Adrenal gland (tissue), 12 donors: ENCODE results near the gene ACVR1. TPM values are rescaled to one million over a fixed set of nuclear protein-coding genes. Genes with fewer than 3 reads are reported as not detected.
A peak's percentile ranks its signal among the peaks of the same experiment; 100 is the strongest.

ENCODE experiments used
- DNase-seq, 7 donors: peaks; one replicate each; pipeline ENCODE4 v3.0.0-alpha.2; 2019 to 2020
- H3K27ac ChIP-seq, 5 donors: fragments of 200-600 bp; sonication (generic) in 4 of 5; 1 replicate in 3 of 5; 2 replicates in 2 of 5; pipeline versions ENCODE4 v1.5.1 to v1.8.0; 2016 to 2020; ENCODE audit warnings: mild to moderate bottlenecking in 1 of 5
- H3K27me3 ChIP-seq: fragments of 200-600 bp; 2 replicates; pipeline ENCODE4 v1.8.0; 2021
- H3K36me3 ChIP-seq, 2 donors: fragments of 200-600 bp; replicated peaks in 1 of 2; 1 replicate in 1 of 2; 2 replicates in 1 of 2; pipeline versions ENCODE4 v1.5.1 to v1.8.0; 2018 to 2022
- H3K4me1 ChIP-seq, 2 donors: fragments of 200-600 bp; replicated peaks in 1 of 2; 1 replicate in 1 of 2; 2 replicates in 1 of 2; pipeline versions ENCODE4 v1.5.1 to v1.8.0; 2018 to 2021
- H3K4me3 ChIP-seq, 4 donors: fragments of 200-600 bp; sonication (generic) in 3 of 4; one replicate each; pipeline ENCODE4 v1.5.1; 2016 to 2018
- H3K9me3 ChIP-seq, 3 donors: fragments of 200-600 bp; sonication (generic) in 1 of 3; replicated peaks in 1 of 3; 1 replicate in 2 of 3; 2 replicates in 1 of 3; pipeline versions ENCODE4 v1.5.1 to v1.8.0; 2016 to 2021
- CTCF ChIP-seq, 6 experiments: fragments of 450-650 bp in 4 of 6; fragments of 200-600 bp in 2 of 6; sonication (generic) in 1 of 6; IDR thresholded peaks; 1 replicate in 5 of 6; 2 replicates in 1 of 6; pipeline versions ENCODE4 v1.5.1 to v1.8.0; 2016 to 2021; ENCODE audit warnings: antibody characterized with exemption in 6 of 6, mild to moderate bottlenecking in 2 of 6, moderate library complexity in 1 of 6
- POLR2A ChIP-seq, 2 donors: fragments of 450-650 bp; IDR thresholded peaks; one replicate each; pipeline ENCODE4 v1.6.1; 2017; ENCODE audit warnings: antibody characterized with exemption in 2 of 2, mild to moderate bottlenecking in 2 of 2, moderate library complexity in 1 of 2
- WGBS, 4 donors: extraction: QIAGEN DNeasy Blood & Tissue Kit in 2 of 4; methylation state at CpG; one replicate each; pipeline versions ENCODE4 v1.1.5 to v1.1.7; 2013 to 2017; 5-methylcytosine and 5-hydroxymethylcytosine counted together
- intact Hi-C, 2 donors: fragments of 100-400 bp; cut with DNase I; formaldehyde crosslinking; loops; one replicate each; pipeline versions ENCODE4 v1.14.1 to v1.15.0; 2022 to 2023
- polyA plus RNA-seq, 3 donors: library from polyadenylated mRNA; stranded (reverse); fragments of 200-250 nt in 2 of 3; fragments of 350-450 nt in 1 of 3; fragmentation: Illumina TruSeq in 1 of 3; extraction: RNeasy Lipid Tissue Mini Kit (QIAGEN cat#74804) in 1 of 3; gene quantifications; one replicate each; pipeline ENCODE4 v1.2.3, GENCODE V29; 2013 to 2014
- total RNA-seq, 9 donors: library from RNA; depleted of rRNA in 4 of 9; stranded (reverse); fragments of >200 nt in 4 of 9; fragments of 120-200 nt in 1 of 9; fragmentation: NEBNext Ultra II Directional in 1 of 9; extraction: Animal tissue kit (Norgen Biotek cat#: 25700) in 1 of 9; gene quantifications; one replicate each; pipeline versions ENCODE4 v1.1.0 to v1.2.4, GENCODE V29; 2013 to 2023
- donor health status: healthy with polysubstance abuse.
- donor health status: Bipolar disorder and iron deficiency.
- donor health status: DM: yes; HTN: yes; CAD: no.
- donor health status: DM: no; HTN: no; CAD: no.
- donor health status: DM: no; HTN: no; CAD: no.
- donor health status: DM: yes; HTN: yes; CAD: no.

The ACVR1 gene
- total and polyA plus RNA-seq, 12 donors, result 4.6 to 25.0 (median 16.0) TPM

- no peak for DNase-seq
- H3K4me1 ChIP-seq, result peaks cover 0 to 14% of the 10 kb centered on the region in 2 donors
- WGBS, 4 donors, result 48 to 55% (median 49%) methylated on average over 2 of the region's 2 CpGs
Observed at GRCh38 chr2:157783245-157783644, 92.9 kb downstream of the ACVR1 start.

GRCh38 chr2:157782057-157782845 lies 93.9 kb downstream of the ACVR1 start:
- H3K4me3 ChIP-seq, result no peak overlapping the region
- no peak for DNase-seq
- no peak for TF ChIP-seq POLR2A (IDR thresholded peaks at IDR 0.05)
- TF ChIP-seq CTCF (IDR thresholded peaks at IDR 0.05), result peak in 3 of 6 experiments; percentile 18 to 33 (median 24)
- peaks cover 0 to 8% of the 10 kb centered on the region in 2 donors for H3K36me3 ChIP-seq
- no peaks in the 10 kb centered on the region for H3K9me3 ChIP-seq
- intact Hi-C loops, result loop anchor here (10.0 kb wide), 1 partner anchor 93 kb away; the partner anchor contains the start of gene ACVR1 (in 2 of the 2)
- no peak overlapping the region for H3K27ac ChIP-seq
- 74 to 87% (median 79%) methylated on average over 4 of the region's 4 CpGs for WGBS, 4 donors
- H3K27me3 ChIP-seq, result no peaks in the 10 kb centered on the region
- H3K4me1 ChIP-seq, result peaks cover 0 to 14% of the 10 kb centered on the region in 2 donors

More at GRCh38 chr2:157783245-157783644, 92.9 kb downstream of the ACVR1 start:
- no peaks in the 10 kb centered on the region for H3K9me3 ChIP-seq
- TF ChIP-seq POLR2A (IDR thresholded peaks at IDR 0.05), result no peak
- TF ChIP-seq CTCF (IDR thresholded peaks at IDR 0.05), result no peak
- H3K27me3 ChIP-seq, result no peaks in the 10 kb centered on the region
- intact Hi-C loops, result loop anchor here (10.0 kb wide), 1 partner anchor 92 kb away; the partner anchor contains the start of gene ACVR1 (in 2 of the 2)
- no peak overlapping the region for H3K27ac ChIP-seq
- peaks cover 0 to 8% of the 10 kb centered on the region in 2 donors for H3K36me3 ChIP-seq
- no peak overlapping the region for H3K4me3 ChIP-seq

GRCh38 chr2:157780211-157780610 lies 95.9 kb downstream of the ACVR1 start:
- no peaks in the 10 kb centered on the region for H3K27me3 ChIP-seq
- H3K4me3 ChIP-seq, result no peak overlapping the region
- H3K36me3 ChIP-seq, result peaks cover 0 to 8% of the 10 kb centered on the region in 2 donors
- WGBS, 4 donors, result 75 to 83% (median 76%) methylated on average over 9 of the region's 9 CpGs
- H3K9me3 ChIP-seq, result no peaks in the 10 kb centered on the region
- H3K4me1 ChIP-seq, result peaks cover 0 to 8% of the 10 kb centered on the region in 2 donors
- no peak for TF ChIP-seq CTCF (IDR thresholded peaks at IDR 0.05)
- TF ChIP-seq POLR2A (IDR thresholded peaks at IDR 0.05), result no peak
- DNase-seq, result no peak
- intact Hi-C loops, result loop anchor here (10.0 kb wide), 1 partner anchor 95 kb away; the partner anchor contains the start of gene ACVR1 (in 2 of the 2)
- no peak overlapping the region for H3K27ac ChIP-seq

- H3K9me3 ChIP-seq, result no peaks in the 10 kb centered on the region
- no peak for TF ChIP-seq POLR2A (IDR thresholded peaks at IDR 0.05)
- no peak for TF ChIP-seq CTCF (IDR thresholded peaks at IDR 0.05)
- H3K4me1 ChIP-seq, result peaks cover 0 to 5% of the 10 kb centered on the region in 2 donors
- H3K4me3 ChIP-seq, result no peak overlapping the region
- no peak overlapping the region for H3K27ac ChIP-seq
- no peaks in the 10 kb centered on the region for H3K27me3 ChIP-seq
- DNase-seq, result no peak
- intact Hi-C loops, result loop anchor here (5.0 to 10.0 kb wide), 4 partner anchors 95 to 285 kb away; partner anchors contain the start of gene ACVR1 (in 2 of the 2)
- whole genome bisulfite sequencing, 4 donors, result 37 to 62% (median 49%) methylated on average over 2 of the region's 2 CpGs
- peaks cover 0 to 8% of the 10 kb centered on the region in 2 donors for H3K36me3 ChIP-seq
Observed at GRCh38 chr2:157779794-157780193, 96.3 kb downstream of the ACVR1 start.
